OCI-LY3 (cell line): Measurements from ENCODE around the gene SEPTIN10.

Experiments
- CTCF ChIP-seq: fragments of 200-600, 300-600 bp; sonication (generic); IDR thresholded peaks from 2 replicates; pipeline ENCODE4 v1.5.1; 2014; ENCODE audit warnings: antibody characterized with exemption, low read length, low read depth
- EZH2phosphoT487 ChIP-seq: fragments of 200-600 bp; shearing (Covaris generic); IDR thresholded peaks from 2 replicates; pipeline ENCODE4 v1.6.1; 2018; ENCODE audit warnings: antibody characterized with exemption, mixed run types, low read depth

GRCh38 chr2:109507828-109508227 is 105.9 kb downstream of the SEPTIN10 start:
- TF ChIP-seq CTCF (no peak), EZH2phosphoT487 (no peak)
